Peyer's patch (tissue), 4 donors: ENCODE measurements around the gene REEP2.

Source experiments
- CTCF ChIP-seq, 6 experiments: fragments of 450-650 bp in 4 of 6; fragments of 200-600 bp in 2 of 6; sonication (generic) in 1 of 6; IDR thresholded peaks; one replicate each; pipeline ENCODE4 v1.5.1; 2017 to 2019; ENCODE audit warnings: antibody characterized with exemption in 6 of 6, mild to moderate bottlenecking in 3 of 6, moderate library complexity in 1 of 6
- POLR2A ChIP-seq, 2 donors: fragments of 450-650 bp; IDR thresholded peaks; one replicate each; pipeline ENCODE4 v1.5.1; 2017; ENCODE audit warnings: antibody characterized with exemption in 2 of 2, mild to moderate bottlenecking in 2 of 2, moderate library complexity in 2 of 2

- TF ChIP-seq POLR2A (IDR thresholded peaks at IDR 0.05) (no peak), CTCF (IDR thresholded peaks at IDR 0.05) (no peak)
Measured at GRCh38 chr5:138425079-138425478, 13.8 kb upstream of the REEP2 start.
